ENCODE measurements around the gene CHCHD3. TPM values are rescaled to one million over a fixed set of nuclear protein-coding genes. Genes with fewer than 3 reads are reported as not detected.

The CHCHD3 gene
- total RNA-seq, 1 donor from 2014 or later: 70.8 TPM

GRCh38 chr7:133076142-133076541 is 5.7 kb downstream of the CHCHD3 start:
- DNase-seq: peak; percentile 31

- DNase-seq: no peak
Measured at GRCh38 chr7:133071506-133071905, 10.4 kb downstream of the CHCHD3 start.

- DNase-seq: no peak
Measured at GRCh38 chr7:133070562-133070961, 11.3 kb downstream of the CHCHD3 start.

DNA sequence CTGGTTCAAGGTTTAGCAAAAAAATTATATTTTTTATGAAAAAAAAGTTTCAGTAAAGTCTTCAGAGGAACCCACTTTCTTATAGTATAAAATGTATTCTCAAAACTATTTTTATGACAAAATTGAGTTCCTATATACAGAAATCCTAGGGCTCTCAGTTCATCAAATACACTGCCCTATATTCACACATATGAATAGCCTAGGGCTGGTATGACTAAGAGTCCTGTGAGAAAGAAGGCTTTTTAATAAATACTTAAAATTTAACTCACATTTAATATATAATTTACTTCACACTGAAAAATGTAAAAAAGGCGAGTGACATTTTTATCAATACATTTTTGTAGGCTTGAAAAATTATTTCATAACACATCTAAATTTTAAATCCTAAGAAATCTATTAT is 16.6 kb downstream of the CHCHD3 start:
- no peak for DNase-seq

DNA sequence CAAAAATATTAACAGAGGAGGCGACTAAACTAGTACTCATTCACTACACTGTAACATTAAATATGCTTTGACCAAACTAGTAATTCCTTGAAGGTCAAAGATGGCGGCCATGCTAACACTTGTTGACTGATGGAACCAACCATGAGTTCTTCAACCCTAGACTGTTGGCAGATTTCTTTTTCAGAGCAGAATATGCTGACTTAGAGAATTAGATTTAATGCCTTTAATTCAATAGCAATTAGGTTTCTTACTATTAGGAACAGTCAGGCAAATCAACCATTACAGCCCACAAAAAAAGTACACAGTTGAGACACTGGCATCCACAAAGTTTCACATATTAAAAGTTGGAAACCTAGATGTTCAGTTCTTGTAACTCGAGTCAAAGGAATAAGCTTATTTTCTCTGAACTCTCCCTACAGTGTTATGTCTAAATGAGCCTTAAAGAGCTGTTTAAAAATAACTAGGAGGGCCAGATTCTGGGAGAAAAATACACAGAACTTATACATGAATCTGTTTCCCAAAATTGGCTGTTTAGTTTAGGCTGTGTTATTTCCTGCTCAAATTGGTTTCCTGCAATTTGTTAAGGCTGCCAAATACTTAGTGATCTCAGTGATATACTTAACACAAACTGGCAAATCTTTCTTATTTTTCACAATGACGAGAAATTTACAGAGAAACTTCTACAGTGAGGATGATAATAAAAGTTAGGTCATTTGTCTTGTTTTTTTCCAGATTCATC is 17.6 kb downstream of the CHCHD3 start:
- peak; percentile 37 for DNase-seq

DNA sequence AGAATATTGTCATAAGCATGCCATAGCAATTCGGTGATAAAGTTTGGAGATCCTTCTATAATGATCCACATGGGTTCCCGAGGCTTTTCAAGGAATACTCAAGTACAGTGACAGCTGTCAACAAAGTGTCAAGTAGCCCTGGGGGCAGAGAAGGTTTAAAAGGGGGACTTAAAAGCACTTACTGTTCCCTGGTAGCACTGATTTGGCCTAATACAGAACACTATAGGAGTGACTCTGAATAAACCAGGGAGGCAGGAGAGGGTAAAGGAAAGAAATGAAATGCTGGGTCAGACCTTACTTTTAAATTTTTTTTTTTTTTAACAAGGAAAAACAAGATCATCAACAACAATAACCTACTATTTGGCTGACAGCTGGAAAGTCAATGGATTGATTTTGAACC is 20.1 kb downstream of the CHCHD3 start:
- no peak for DNase-seq

- DNase-seq: no peak
Measured at GRCh38 chr7:133061357-133061756, 20.5 kb downstream of the CHCHD3 start.

DNA sequence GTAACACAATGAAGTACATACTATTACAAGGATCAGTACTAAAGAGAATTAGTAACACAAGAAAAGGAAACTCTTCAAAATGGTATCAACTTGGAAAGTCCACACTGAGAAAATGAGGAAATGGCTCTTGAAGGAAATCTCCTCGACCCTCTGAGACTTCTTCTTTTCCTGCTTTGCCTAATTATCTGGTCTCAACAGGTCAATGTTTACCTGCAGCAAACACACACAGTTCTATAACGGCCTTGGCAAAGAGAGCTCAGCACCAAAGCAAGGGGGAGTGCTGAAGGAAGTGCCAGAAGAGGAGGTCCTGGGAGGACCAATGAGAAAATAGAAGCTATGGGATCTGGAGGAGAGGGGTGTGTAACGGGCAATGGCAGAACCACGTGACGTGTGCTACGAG is 21.9 kb downstream of the CHCHD3 start:
- DNase-seq: no peak

GRCh38 chr7:133059263-133059662 is 22.6 kb downstream of the CHCHD3 start:
- no peak for DNase-seq

GRCh38 chr7:133056370-133057238 is 25.3 kb downstream of the CHCHD3 start:
- DNase-seq: no peak

- no peak for DNase-seq
Measured at GRCh38 chr7:133054162-133054840, 27.6 kb downstream of the CHCHD3 start.

DNA sequence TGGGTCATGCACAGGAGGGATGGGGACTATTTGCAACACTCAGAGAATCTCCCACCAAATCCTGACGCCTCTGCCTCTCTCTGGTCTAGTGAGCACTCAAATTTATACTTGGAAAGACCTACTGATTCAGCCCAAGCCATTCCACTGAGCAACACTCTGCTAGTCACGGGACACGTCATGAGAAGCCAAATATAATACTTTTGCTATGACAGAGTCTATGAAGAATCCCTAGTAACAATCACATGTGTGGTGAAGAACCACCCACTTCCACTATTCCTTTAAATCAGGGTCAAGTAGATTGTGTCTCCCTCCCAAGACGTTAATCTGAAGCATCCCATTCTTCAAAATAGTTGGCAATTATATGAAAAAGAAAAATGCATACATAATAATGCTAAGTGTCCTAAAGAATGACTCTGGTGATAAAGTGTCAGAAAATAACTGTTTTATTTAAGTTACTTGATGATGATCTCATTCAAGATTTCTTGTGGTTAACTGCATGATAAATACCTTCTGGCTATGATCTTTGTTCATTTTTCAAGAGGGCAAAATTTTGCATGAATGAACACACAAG is 28.5 kb downstream of the CHCHD3 start:
- no peak for DNase-seq

DNA sequence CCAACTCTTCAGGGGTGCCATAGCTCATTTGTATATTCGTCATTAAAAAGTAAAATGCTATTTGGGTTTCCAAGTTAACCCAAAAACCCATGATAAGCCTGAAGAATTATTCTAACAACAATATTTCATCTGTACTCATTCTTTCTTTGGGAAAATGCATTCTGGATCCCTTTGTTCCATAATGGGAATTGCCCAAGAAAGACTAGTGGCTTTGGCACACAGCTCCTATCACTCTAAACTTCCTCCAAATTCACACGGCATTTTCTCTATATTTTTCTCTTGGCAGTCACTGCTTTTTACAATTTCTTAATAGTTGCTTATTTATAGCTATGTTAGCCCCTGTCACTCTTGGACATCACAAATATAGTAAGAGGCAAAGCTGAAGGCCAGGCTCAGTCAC is 29.1 kb downstream of the CHCHD3 start:
- no peak for DNase-seq

- no peak for DNase-seq
Measured at GRCh38 chr7:133052401-133052756, 29.5 kb downstream of the CHCHD3 start.

GRCh38 chr7:133051719-133052400 is 30.0 kb downstream of the CHCHD3 start:
- no peak for DNase-seq

DNA sequence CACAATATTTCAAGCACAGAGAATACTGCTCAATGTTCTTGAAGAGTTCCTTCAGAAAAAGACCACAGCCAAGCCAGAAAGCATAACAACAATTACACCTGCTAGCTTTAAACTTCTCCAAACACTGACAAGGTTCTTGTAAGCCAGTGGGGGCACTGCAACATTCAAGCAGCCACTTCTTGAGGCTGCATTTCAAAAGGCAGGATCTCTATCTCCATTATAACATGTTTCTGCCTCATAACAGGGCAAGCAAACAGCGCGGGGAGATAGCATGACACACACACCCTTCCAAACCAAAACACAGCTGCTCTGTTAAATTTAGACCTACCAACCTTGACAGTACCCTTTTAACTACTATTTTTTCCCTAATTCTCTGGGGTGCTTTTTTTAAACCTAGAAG is 30.8 kb downstream of the CHCHD3 start:
- DNase-seq: peak; percentile 26

DNA sequence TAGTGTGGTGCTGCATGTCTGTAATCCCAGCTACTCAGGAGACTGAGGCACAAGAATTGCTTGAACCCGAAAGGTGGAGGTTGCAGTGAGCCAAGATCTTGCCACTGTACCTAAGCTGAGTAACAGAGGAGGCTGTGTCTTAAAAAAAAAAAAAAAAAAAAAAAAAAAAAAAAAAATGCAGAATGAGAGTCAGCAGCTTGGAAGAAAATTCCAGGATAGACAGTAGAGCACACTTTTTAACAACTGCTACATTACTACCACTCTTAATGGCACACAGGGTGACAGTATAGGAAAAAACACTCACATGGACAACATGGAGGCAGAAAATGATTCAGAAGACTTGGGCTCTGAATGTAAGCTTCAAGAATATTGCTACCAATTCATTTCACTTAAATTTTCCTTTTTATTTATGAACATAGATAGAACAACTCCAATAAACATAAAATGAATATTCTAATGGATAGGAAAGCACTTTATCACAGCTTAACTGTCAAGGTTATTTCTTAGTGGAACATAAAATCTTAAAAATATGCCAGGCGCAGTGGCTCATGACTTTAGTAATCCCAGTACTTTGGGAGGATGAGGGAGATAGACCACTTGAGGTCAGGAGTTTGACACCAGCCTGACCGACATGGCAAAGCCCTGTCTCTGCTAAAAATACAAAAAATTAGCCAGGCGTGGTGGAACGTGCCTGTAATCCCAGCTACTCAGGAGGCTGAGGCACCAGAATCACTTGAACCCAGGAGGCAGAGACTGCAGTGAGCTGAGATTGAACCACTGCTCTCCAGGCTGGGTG is 31.5 kb downstream of the CHCHD3 start:
- DNase-seq: no peak

DNA sequence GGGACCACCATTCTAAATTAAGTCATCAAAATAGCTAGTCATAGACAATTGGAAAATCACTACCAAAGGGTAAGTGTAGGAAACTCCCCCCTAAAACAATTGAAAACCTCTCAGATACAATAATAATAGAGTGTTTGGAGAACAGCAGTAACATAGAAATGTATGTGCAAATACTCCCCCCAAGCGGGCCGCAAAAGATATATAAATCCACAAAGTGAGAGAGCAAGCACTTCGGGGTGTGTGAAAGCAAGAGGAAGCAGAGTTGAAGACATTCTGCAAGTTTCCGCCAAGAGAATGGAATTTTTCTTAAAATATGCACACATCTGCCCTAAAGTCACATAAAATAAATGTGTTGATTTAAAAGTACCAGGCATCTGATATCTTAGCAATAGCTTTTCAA is 33.3 kb downstream of the CHCHD3 start:
- DNase-seq: no peak

GRCh38 chr7:133047321-133047720 is 34.6 kb downstream of the CHCHD3 start:
- DNase-seq: no peak

DNA sequence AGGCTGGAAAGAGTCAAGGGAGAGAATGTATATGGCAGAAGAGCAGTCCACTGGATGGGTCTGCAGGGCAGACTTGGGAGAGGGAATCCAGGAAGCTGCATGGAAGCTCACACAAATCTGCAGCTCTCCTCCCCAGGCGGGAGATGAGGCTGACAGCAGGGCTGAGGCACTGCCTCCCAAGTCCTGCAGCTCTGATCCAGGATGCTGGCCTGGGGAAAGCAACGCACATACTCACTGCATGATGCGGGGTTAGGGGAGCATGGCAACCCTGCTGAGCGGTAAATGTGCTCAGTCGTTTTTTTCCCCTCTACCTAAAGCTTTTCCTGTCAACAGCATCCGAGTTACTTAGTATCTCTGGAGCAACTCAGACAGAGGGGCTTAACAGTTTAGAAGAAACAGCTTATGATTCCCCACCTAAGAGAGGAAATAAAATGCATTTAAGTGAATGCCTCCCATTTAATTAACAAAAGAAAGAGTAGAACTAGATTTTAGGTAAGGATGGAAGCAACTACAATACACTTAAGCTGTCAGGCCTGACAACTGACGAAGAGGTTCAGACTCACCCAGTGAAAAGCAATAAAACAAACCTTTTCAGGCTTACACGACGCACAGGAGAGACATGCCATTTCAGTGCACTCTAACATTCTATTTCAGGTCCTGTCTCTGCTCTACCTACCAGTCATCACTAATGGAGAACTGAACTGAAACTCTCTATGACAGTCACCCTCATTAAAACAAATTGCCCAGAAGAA is 37.0 kb downstream of the CHCHD3 start:
- DNase-seq: no peak

DNA sequence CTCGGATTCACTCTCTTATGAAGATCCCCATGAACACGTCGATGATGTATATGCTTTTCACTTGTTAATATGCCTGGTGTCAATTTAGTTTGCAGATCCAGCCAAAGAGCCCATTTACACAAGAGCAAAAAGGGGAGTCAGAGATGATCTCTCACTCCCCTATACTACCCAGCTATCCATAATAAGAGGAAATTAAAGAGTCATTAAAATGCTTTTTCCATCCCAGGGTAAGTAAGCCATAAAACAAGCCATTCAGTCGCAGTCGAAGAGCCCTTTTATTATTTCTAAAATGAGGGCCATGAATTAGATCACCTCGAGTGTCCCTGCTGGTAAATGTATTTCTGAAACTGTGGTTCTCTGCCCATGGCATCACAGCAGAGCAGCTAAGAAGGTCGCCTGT is 41.2 kb downstream of the CHCHD3 start:
- DNase-seq: no peak

Measured in dermis blood vessel endothelial cell (primary cell).